GM23338 (cell line): ENCODE results near the gene VPS37C. TPM values are rescaled to one million over a fixed set of nuclear protein-coding genes. Genes with fewer than 3 reads are reported as not detected.

Experiments
- ATAC-seq: fragments of 200-7000 bp; cut with Tn5 transposase; 3 replicates; pipeline ENCODE4 v1.9.1; 2020
- DNase-seq: peaks from one replicate; pipeline ENCODE4 v3.0.0-alpha.2; 2015; ENCODE audit warnings: low spot score
- H2AFZ ChIP-seq: fragments of 200-600 bp; sonication (generic); 2 replicates; pipeline ENCODE4 v1.8.0; 2016; ENCODE audit warnings: antibody characterized with exemption, mild to moderate bottlenecking, moderate library complexity
- H3F3A ChIP-seq: fragments of 200-600 bp; sonication (generic); replicated peaks from 2 replicates; pipeline ENCODE4 v1.8.0; 2017; ENCODE audit warnings: antibody characterized with exemption, mixed run types, low read depth
- H3K27ac ChIP-seq: fragments of 200-600 bp; sonication (generic); 2 replicates; pipeline ENCODE4 v1.6.1; 2016; ENCODE audit warnings: low read depth
- H3K27me3 ChIP-seq: fragments of 200-600 bp; sonication (generic); 2 replicates; pipeline ENCODE4 v1.8.0; 2016; ENCODE audit warnings: mild to moderate bottlenecking, mixed run types, moderate library complexity; ENCODE audit not compliant: insufficient read depth
- H3K36me3 ChIP-seq: fragments of 200-600 bp; sonication (generic); 2 replicates; pipeline ENCODE4 v1.8.0; 2016; ENCODE audit warnings: mild to moderate bottlenecking; ENCODE audit not compliant: insufficient read depth
- H3K4me1 ChIP-seq: fragments of 200-600 bp; sonication (generic); 2 replicates; pipeline ENCODE4 v1.8.0; 2016; ENCODE audit warnings: mild to moderate bottlenecking, moderate library complexity; ENCODE audit not compliant: insufficient read depth
- H3K4me2 ChIP-seq: fragments of 200-600 bp; sonication (generic); 2 replicates; pipeline ENCODE4 v1.7.1; 2017; ENCODE audit warnings: mixed run types
- H3K4me3 ChIP-seq: fragments of 200-600 bp; sonication (generic); 2 replicates; pipeline ENCODE4 v1.6.1; 2016; ENCODE audit warnings: mixed run types
- H3K79me2 ChIP-seq: fragments of 200-600 bp; sonication (generic); replicated peaks from 2 replicates; pipeline ENCODE4 v1.8.0; 2017; ENCODE audit warnings: mild to moderate bottlenecking; ENCODE audit not compliant: insufficient read depth
- H3K9me2 ChIP-seq: fragments of 200-600 bp; sonication (generic); 2 replicates; pipeline ENCODE4 v1.8.0; 2017; ENCODE audit not compliant: insufficient read depth
- H4K20me1 ChIP-seq: fragments of 200-600 bp; sonication (generic); replicated peaks from 2 replicates; pipeline ENCODE4 v1.8.0; 2017; ENCODE audit warnings: mild to moderate bottlenecking; ENCODE audit not compliant: insufficient read depth
- H3K27ac Mint-ChIP-seq: 2 replicates; pipeline ENCODE4 v1.8.0; 2020; ENCODE audit warnings: inconsistent platforms, mild to moderate bottlenecking, moderate library complexity, mixed read lengths
- H3K27me3 Mint-ChIP-seq: 3 replicates; pipeline ENCODE4 v1.8.0; 2022; ENCODE audit warnings: low read depth, mild to moderate bottlenecking, moderate library complexity, mixed read lengths, inconsistent platforms; ENCODE audit not compliant: insufficient read depth, poor library complexity
- H3K36me3 Mint-ChIP-seq: 3 replicates; pipeline ENCODE4 v1.8.0; 2021; ENCODE audit warnings: low read depth, mild to moderate bottlenecking, inconsistent platforms, moderate library complexity, mixed read lengths
- H3K4me1 Mint-ChIP-seq: 3 replicates; pipeline ENCODE4 v1.8.0; 2020; ENCODE audit warnings: mild to moderate bottlenecking, inconsistent platforms, mixed read lengths
- H3K4me3 Mint-ChIP-seq: 3 replicates; pipeline ENCODE4 v1.8.0; 2021; ENCODE audit warnings: moderate library complexity, mild to moderate bottlenecking, inconsistent platforms, mixed read lengths
- H3K9me3 Mint-ChIP-seq: 3 replicates; pipeline ENCODE4 v1.8.0; 2020; ENCODE audit warnings: moderate library complexity, mild to moderate bottlenecking, inconsistent platforms, mixed read lengths
- CREB1 ChIP-seq: fragments of 250-450 bp; sonication (Bioruptor Pico); IDR thresholded peaks from 2 replicates; pipeline ENCODE4 v1.5.0; 2020; ENCODE audit warnings: low read depth, mild to moderate bottlenecking, moderate library complexity
- CTCF ChIP-seq, 2 experiments: fragments of 200-600 bp in 1 of 2; sonication (generic) in 1 of 2; conservative IDR thresholded peaks; 2 replicates each; pipeline versions ENCODE4 v1.5.1 to v1.6.1; 2016 to 2017; ENCODE audit warnings: antibody characterized with exemption in 2 of 2, low read depth in 2 of 2, mild to moderate bottlenecking in 2 of 2, moderate library complexity in 1 of 2
- EZH2phosphoT487 ChIP-seq: fragments of 200-600 bp; sonication (generic); IDR thresholded peaks from one replicate; pipeline ENCODE4 v1.8.1; 2018; ENCODE audit warnings: antibody characterized with exemption; ENCODE audit not compliant: unreplicated experiment
- JUNB ChIP-seq: IDR thresholded peaks from one replicate; pipeline ENCODE4 v1.6.1; 2016; ENCODE audit warnings: antibody characterized with exemption; ENCODE audit not compliant: unreplicated experiment
- NANOG ChIP-seq: IDR thresholded peaks from 2 replicates; pipeline ENCODE4 v1.6.1; 2016; ENCODE audit warnings: antibody characterized with exemption, borderline replicate concordance
- POLR2AphosphoS5 ChIP-seq: IDR thresholded peaks from 2 replicates; pipeline ENCODE4 v1.6.1; 2016; ENCODE audit warnings: antibody characterized with exemption, low read depth
- REST ChIP-seq: IDR thresholded peaks from one replicate; pipeline ENCODE4 v1.6.1; 2018; ENCODE audit warnings: antibody characterized with exemption; ENCODE audit not compliant: unreplicated experiment
- STAT1 ChIP-seq: IDR thresholded peaks from one replicate; pipeline ENCODE4 v1.6.1; 2016; ENCODE audit warnings: antibody characterized with exemption; ENCODE audit not compliant: unreplicated experiment
- ZNF331 ChIP-seq: fragments of 250-450 bp; sonication (Bioruptor Pico); IDR thresholded peaks from 2 replicates; pipeline ENCODE4 v1.5.0; 2020; ENCODE audit warnings: low read depth, mild to moderate bottlenecking, moderate library complexity
- ZNF462 ChIP-seq: fragments of 250-450 bp; sonication (Bioruptor Pico); IDR thresholded peaks from 2 replicates; pipeline ENCODE4 v1.5.0; 2020; ENCODE audit warnings: mild to moderate bottlenecking, moderate library complexity
- polyA plus RNA-seq: library from polyadenylated mRNA; unstranded; fragments of >200 nt; fragmentation: Nextera tagmentation; extraction: Ambion mirVana; gene quantifications from 2 replicates; pipeline ENCODE4 v1.2.1, GENCODE V29; 2016
- total RNA-seq: library from RNA; depleted of rRNA; stranded (reverse); fragments of >200 nt; shearing (Covaris generic); gene quantifications from 2 replicates; pipeline ENCODE4 v1.2.3, GENCODE V29; 2014

Gene VPS37C
- total and polyA plus RNA-seq, 2 experiments from 2014 or later = 8.8 to 19.4 TPM

GRCh38 chr11:61198361-61198760 is 37.1 kb upstream of the VPS37C start (continued):
- TF ChIP-seq REST = no peak

- no peak overlapping the region; the same call in 2 of the 3 replicates for H3K4me3 Mint-ChIP-seq
- no peak for ATAC-seq
- TF ChIP-seq REST (no peak), ZNF331 (CRISPR knock-in tag) (no peak), POLR2AphosphoS5 (no peak), NANOG (no peak), EZH2phosphoT487 (no peak), CREB1 (CRISPR knock-in tag) (no peak), STAT1 (no peak), CTCF (conservative IDR thresholded peaks at IDR 0.05; ENCODE audit: low read depth in 2 of 2) (no peak), ZNF462 (no peak), JUNB (no peak)
Observed at GRCh38 chr11:61195719-61196118, 34.5 kb upstream of the VPS37C start.

More at GRCh38 chr11:61195719-61196118, 34.5 kb upstream of the VPS37C start:
- no peaks in the 10 kb centered on the region for H3K27me3 ChIP-seq
- peaks cover 9% of the 10 kb centered on the region for H3K9me3 Mint-ChIP-seq
- H3K4me3 ChIP-seq = no peak overlapping the region
- no peak overlapping the region; the same call in 1 of the 2 replicates for H3K27ac Mint-ChIP-seq
- H3K27me3 Mint-ChIP-seq = peaks cover 9% of the 10 kb centered on the region
- no peaks in the 10 kb centered on the region for H3K36me3 Mint-ChIP-seq
- no peak for DNase-seq
- H3K36me3 ChIP-seq = no peaks in the 10 kb centered on the region
- H2AFZ ChIP-seq = peak overlapping the region; percentile 56; the same call in 1 of the 2 replicates
- peaks cover 2% of the 10 kb centered on the region; the same call in 1 of the 3 replicates for H3K4me1 Mint-ChIP-seq
- no peaks in the 10 kb centered on the region for H3K9me2 ChIP-seq
- no peak overlapping the region for H3K27ac ChIP-seq
- H3F3A ChIP-seq = no peaks in the 10 kb centered on the region
- H3K79me2 ChIP-seq = no peaks in the 10 kb centered on the region
- H4K20me1 ChIP-seq = no peaks in the 10 kb centered on the region
- H3K4me1 ChIP-seq = no peaks in the 10 kb centered on the region
- no peak overlapping the region for H3K4me2 ChIP-seq
